HepG2 (cell line): ENCODE data around the gene MYO3B. TPM values are rescaled to one million over a fixed set of nuclear protein-coding genes. Genes with fewer than 3 reads are reported as not detected.

ENCODE experiments used
- AGO2 ChIP-seq: fragments of 200-400 bp; formaldehyde crosslinking; optimal IDR thresholded peaks from 2 replicates; pipeline ENCODE3; 2017; ENCODE audit warnings: mild to moderate bottlenecking, low read depth, low read length, moderate library complexity
- AHDC1 ChIP-seq: sonication (generic); formaldehyde crosslinking; IDR thresholded peaks from 2 replicates; pipeline ENCODE4 v1.5.1; 2020; ENCODE audit warnings: mild to moderate bottlenecking, missing genetic modification reagents, borderline replicate concordance
- HDAC1 ChIP-seq: sonication (generic); formaldehyde crosslinking; IDR thresholded peaks from 2 replicates; pipeline ENCODE4 v1.5.1; 2020; ENCODE audit warnings: mild to moderate bottlenecking, missing genetic modification reagents
- HIVEP1 ChIP-seq: sonication (generic); formaldehyde crosslinking; IDR thresholded peaks from 2 replicates; pipeline ENCODE4 v1.4.0; 2020; ENCODE audit warnings: mild to moderate bottlenecking, missing genetic modification reagents
- HNRNPK ChIP-seq: fragments of 200-400 bp; formaldehyde crosslinking; IDR thresholded peaks from 2 replicates; pipeline ENCODE4 v1.6.1; 2018; ENCODE audit warnings: low read length, low read depth, moderate library complexity, mild to moderate bottlenecking; ENCODE audit not compliant: poor library complexity, severe bottlenecking
- KLF9 ChIP-seq: IDR thresholded peaks from 2 replicates; pipeline ENCODE4 v1.6.1; 2016; ENCODE audit warnings: low read depth
- MYC ChIP-seq: sonication (generic); formaldehyde crosslinking; IDR thresholded peaks from 2 replicates; pipeline ENCODE4 v1.9.0; 2021; ENCODE audit warnings: missing genetic modification reagents, borderline replicate concordance
- PLRG1 ChIP-seq: fragments of 450-650 bp; conservative IDR thresholded peaks from 2 replicates; pipeline ENCODE4 v1.6.1; 2016
- SMC3 ChIP-seq: IDR thresholded peaks from 2 replicates; pipeline ENCODE4 v1.6.1; 2011; ENCODE audit warnings: low read length, improper control_type of control experiment
- SNAPC2 ChIP-seq: sonication (generic); formaldehyde crosslinking; IDR thresholded peaks from 2 replicates; pipeline ENCODE4 v1.8.1; 2022; ENCODE audit warnings: mild to moderate bottlenecking, missing genetic modification reagents
- SRF ChIP-seq: IDR thresholded peaks from 2 replicates; pipeline ENCODE4 v1.6.1; 2011; ENCODE audit warnings: mild to moderate bottlenecking, low read depth, low read length, moderate library complexity
- STAG1 ChIP-seq: sonication (generic); formaldehyde crosslinking; IDR thresholded peaks from 2 replicates; pipeline ENCODE4 v1.4.0; 2020; ENCODE audit warnings: missing genetic modification reagents
- TEAD3 ChIP-seq: optimal IDR thresholded peaks from 2 replicates; pipeline ENCODE3; 2016; ENCODE audit warnings: borderline replicate concordance
- U2AF2 ChIP-seq: fragments of 200-400 bp; formaldehyde crosslinking; IDR thresholded peaks from 2 replicates; pipeline ENCODE4 v1.6.1; 2017; ENCODE audit warnings: low read depth, mild to moderate bottlenecking, low read length
- ZC3H4 ChIP-seq: sonication (generic); formaldehyde crosslinking; IDR thresholded peaks from 2 replicates; pipeline ENCODE4 v1.4.0; 2020; ENCODE audit warnings: missing genetic modification reagents, borderline replicate concordance
- ZKSCAN5 ChIP-seq: sonication (generic); formaldehyde crosslinking; IDR thresholded peaks from 2 replicates; pipeline ENCODE4 v1.5.1; 2020; ENCODE audit warnings: mild to moderate bottlenecking, missing genetic modification reagents
- ZNF264 ChIP-seq: sonication (generic); formaldehyde crosslinking; IDR thresholded peaks from 2 replicates; pipeline ENCODE4 v1.4.0; 2020; ENCODE audit warnings: missing genetic modification reagents
- ZNF280D ChIP-seq: sonication (generic); formaldehyde crosslinking; IDR thresholded peaks from 2 replicates; pipeline ENCODE4 v1.5.1; 2020; ENCODE audit warnings: mild to moderate bottlenecking, missing genetic modification reagents
- ZNF562 ChIP-seq: sonication (generic); formaldehyde crosslinking; IDR thresholded peaks from 2 replicates; pipeline ENCODE4 v1.8.0; 2022; ENCODE audit warnings: missing genetic modification reagents, borderline replicate concordance
- ZNF629 ChIP-seq: sonication (generic); formaldehyde crosslinking; conservative IDR thresholded peaks from 2 replicates; pipeline ENCODE4 v1.5.0; 2020; ENCODE audit warnings: missing genetic modification reagents
- polyA plus RNA-seq, 8 experiments: library from polyadenylated mRNA; depleted of rRNA in 3 of 8; stranded (reverse) in 7 of 8; unstranded in 1 of 8; fragments of >200 nt; fragmentation: Illumina TruSeq in 4 of 8; extraction: Trizol in 4 of 8; gene quantifications; 2 replicates each; pipeline versions ENCODE4 v1.2.1 to v1.2.3, GENCODE V29; 2011 to 2016; ENCODE audit warnings: low read depth in 4 of 8, missing spikeins in 1 of 8, mixed read lengths in 1 of 8; ENCODE audit not compliant: insufficient read depth in 1 of 8
- total RNA-seq, 5 experiments: library from RNA; depleted of rRNA; stranded (reverse); fragments of >200 nt; fragmentation: Illumina TruSeq; extraction: Trizol; gene quantifications; 2 replicates each; pipeline ENCODE4 v1.2.3, GENCODE V29; 2016; ENCODE audit warnings: low read depth in 1 of 5
- TF ChIP-seq, protein P1 (sequence below): sonication (generic); formaldehyde crosslinking; conservative IDR thresholded peaks from 2 replicates; pipeline ENCODE4 v1.8.0; 2022; ENCODE audit warnings: mild to moderate bottlenecking, moderate library complexity, missing genetic modification reagents

The MYO3B gene
- total and polyA plus RNA-seq, 2 of the 13 experiments (the other 11 are each of a cell fraction or from before 2014, with no cell fraction given), result 0.01 TPM; not detected in 1

- TF ChIP-seq HDAC1 (no peak), SRF (no peak), KLF9 (CRISPR knock-in tag) (no peak), SMC3 (peak; percentile 67), AHDC1 (CRISPR knock-in tag) (no peak), ZNF562 (CRISPR knock-in tag) (no peak), ZNF264 (CRISPR knock-in tag) (no peak), MYC (CRISPR knock-in tag) (no peak), ZNF629 (CRISPR knock-in tag) (no peak), ZC3H4 (CRISPR knock-in tag) (no peak), AGO2 (no peak), STAG1 (CRISPR knock-in tag) (peak; percentile 65), ZKSCAN5 (no peak), PLRG1 (no peak), TEAD3 (CRISPR knock-in tag) (no peak), SNAPC2 (no peak), U2AF2 (no peak), ZNF280D (CRISPR knock-in tag) (no peak), HNRNPK (peak; percentile 79), HIVEP1 (CRISPR knock-in tag) (no peak)
- TF ChIP-seq, protein P1, sequence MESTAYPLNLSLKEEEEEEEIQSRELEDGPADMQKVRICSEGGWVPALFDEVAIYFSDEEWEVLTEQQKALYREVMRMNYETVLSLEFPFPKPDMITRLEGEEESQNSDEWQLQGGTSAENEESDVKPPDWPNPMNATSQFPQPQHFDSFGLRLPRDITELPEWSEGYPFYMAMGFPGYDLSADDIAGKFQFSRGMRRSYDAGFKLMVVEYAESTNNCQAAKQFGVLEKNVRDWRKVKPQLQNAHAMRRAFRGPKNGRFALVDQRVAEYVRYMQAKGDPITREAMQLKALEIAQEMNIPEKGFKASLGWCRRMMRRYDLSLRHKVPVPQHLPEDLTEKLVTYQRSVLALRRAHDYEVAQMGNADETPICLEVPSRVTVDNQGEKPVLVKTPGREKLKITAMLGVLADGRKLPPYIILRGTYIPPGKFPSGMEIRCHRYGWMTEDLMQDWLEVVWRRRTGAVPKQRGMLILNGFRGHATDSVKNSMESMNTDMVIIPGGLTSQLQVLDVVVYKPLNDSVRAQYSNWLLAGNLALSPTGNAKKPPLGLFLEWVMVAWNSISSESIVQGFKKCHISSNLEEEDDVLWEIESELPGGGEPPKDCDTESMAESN (CRISPR knock-in tag), result no peak
Observed at GRCh38 chr2:170523506-170523905, 345.6 kb downstream of the MYO3B start (continued).
